GM18951 (cell line): ENCODE measurements around the gene CEP85L.

Experiments used
- POLR2A ChIP-seq: IDR thresholded peaks from 4 replicates; pipeline ENCODE4 v1.6.1; 2011; ENCODE audit warnings: mild to moderate bottlenecking; ENCODE audit not compliant: insufficient read length, insufficient read depth; ENCODE audit errors: extremely low read depth
- in situ Hi-C: fragments of 300-500 bp; cut with MboI; formaldehyde crosslinking; loops from one replicate; pipeline ENCODE4 v1.12.0; 2022; ENCODE audit warnings: low sequenced_read_pairs, mixed read lengths, inconsistent platforms; ENCODE audit not compliant: unreplicated experiment

CEP85L gene

DNA sequence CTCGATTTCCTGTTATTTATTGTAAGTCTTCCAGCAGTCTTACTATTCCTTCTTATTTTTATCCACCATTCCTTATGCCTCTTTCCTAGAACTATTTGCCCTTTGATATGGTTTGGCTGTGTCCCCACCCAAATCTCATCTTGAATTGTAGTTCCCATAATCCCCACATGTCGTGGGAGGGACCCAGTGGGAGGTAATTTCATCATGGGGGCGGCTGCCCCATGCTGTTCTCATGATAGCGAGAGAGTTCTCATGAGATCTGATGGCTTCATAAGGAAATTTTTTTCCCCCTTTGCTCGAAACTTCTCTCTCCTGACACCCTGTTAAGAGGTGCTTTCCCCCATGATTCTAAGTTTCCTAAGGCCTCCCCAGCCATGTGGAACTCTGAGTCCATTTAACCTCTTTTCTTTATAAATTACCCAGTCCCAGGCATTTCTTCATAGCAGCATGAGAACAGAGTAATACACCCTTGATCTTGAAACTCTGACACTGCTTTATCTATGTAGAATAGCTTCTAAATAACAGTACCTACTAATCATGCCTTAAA is 54.5 kb downstream of the CEP85L start:
- in situ Hi-C loops: no loop called here
- TF ChIP-seq POLR2A: no peak

DNA sequence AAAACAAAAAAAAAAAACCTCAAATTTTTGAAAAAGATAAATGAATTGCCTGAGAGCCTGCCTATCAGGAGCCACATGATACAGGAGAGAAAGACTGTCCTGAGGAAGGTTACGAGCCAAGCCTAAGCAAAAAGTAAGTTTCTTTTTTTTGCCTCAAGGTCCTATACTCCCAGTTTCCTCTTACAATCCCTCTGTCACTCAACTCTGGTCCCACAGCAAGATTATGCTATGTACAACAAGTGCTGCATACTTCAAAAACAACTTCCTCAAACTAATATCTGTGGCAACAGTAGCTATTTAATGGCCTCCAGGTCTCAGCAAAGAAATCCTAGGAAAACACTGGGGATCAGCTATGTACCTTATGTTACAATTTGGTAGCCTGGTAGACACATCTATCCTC is 56.5 kb downstream of the CEP85L start:
- no peak for TF ChIP-seq POLR2A
- in situ Hi-C loops: no loop called here

DNA sequence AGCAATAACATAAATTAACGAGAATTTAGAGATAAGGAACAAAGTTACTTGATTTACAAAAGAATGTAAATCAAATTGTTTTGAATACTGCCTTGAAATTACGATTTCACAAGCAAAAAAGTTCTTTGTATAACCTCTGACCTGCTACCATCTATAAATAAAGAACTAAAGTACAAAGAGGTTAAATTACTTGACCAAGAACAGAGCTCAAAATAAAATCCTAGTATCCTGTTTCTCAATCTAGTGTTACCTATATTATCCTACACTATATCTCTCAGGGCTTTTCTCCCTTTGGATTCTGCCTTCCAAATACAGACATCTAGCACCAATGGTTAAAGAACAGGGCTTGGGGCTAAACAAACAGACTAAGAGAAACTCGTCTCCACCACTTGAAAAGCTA is 59.5 kb downstream of the CEP85L start:
- no peak for TF ChIP-seq POLR2A
- in situ Hi-C loops: no loop called here

DNA sequence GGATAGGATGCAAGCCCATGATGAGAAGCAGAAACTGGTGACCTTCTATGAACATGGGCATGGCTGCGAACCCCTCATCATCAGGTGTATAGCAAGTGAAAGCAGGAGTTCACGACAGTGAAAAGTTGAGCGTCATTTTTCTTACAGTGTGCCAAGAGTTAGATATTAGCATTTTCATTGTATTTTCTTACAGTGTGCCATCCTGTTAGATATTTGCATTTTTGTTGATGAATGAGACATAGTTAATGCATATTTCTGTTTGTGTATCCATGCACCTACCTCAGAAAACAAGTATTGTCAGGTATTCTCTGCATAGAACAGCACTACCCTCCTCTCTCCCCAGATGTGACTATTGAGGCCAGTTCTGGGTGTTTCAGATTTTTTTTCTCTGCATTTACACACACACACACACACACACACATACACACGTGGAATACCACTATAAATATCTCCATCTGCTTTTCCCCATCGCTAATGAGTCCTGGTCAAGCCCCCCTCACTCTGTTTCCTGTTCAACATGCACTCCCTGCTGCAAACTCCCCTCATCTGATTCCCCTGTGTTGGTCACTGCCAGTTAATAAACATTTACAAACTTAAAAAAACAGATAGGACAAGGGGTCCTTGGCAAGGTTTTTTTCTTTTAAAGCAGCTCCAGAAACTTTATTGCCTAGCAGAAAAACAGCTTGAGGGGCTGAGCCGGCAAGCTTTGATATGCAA is 61.6 kb downstream of the CEP85L start:
- in situ Hi-C loops: no loop called here

DNA sequence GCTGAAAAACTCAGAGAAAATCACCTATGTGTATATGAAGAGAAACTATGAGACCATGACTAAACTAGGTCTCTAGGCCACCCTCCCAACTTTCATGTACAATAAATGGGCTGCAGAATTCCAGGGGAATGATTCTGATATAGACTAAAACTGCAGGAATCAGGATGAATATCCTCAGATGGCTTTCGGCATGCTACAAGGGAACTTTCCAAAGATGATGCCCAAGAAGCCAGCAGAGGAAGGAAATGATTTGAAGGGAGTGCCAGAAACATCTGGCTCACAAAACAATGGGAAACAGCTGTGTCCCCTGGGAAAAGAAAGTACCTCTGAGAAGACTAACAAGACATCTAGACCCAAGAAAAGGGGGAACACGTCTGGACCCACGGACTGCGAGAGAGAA is 62.2 kb downstream of the CEP85L start:
- TF ChIP-seq POLR2A: no peak
- in situ Hi-C loops: no loop called here

More for the DNA sequence above, 61.6 kb downstream of the CEP85L start:
- no peak for TF ChIP-seq POLR2A

DNA sequence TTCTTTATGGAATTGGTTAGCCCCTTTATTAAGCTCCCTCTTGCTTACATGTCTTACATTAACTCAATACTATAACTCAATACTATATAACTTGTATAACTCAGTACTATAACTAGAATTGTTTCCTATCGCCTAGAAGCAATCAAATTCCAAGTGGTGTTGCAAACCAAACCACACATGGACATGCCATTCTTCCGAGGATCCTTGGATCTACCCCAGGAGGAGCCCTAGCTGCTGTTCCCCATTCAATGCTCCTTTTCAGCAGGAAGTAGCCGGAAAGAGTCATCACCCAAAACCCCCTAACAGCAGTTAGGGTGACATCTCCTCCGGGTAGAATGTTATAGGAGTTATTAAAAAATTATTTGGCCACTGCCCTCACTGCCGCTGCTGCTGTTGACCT is 62.8 kb downstream of the CEP85L start:
- no peak for TF ChIP-seq POLR2A
- in situ Hi-C loops: no loop called here

DNA sequence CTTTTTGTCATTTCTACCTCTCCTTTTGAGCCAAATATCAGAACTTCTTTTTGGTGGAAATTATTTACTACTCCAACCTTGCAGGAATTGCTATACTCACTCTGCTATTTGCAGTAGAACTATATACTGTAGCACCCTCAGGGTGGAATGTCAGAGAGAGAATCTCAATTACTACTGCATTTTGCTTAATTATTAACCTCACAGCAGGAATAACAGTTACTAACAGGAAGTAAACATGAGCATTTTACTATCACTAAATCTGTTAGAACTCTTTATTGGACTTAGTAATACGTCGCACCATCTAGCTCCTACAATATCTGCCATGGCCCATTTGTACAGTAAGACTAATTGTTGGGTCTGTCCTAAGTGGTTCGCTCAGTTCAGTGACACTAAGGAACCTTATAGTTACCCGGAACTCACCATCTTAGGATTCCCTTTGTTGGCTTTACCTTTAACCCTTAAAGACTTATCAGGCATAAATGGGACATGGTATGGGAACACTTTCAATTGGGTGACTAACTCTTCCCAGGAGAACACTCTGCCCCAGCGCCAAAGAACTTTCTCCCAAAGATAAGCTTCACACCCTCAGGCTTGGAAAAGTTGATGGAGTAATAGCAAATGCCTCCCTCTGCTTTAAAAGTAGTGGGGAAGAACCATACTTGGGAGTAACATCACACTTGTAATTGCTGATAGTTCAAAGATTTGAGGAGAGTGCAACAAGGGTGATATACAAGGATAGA is 64.5 kb downstream of the CEP85L start:
- no peak for TF ChIP-seq POLR2A

DNA sequence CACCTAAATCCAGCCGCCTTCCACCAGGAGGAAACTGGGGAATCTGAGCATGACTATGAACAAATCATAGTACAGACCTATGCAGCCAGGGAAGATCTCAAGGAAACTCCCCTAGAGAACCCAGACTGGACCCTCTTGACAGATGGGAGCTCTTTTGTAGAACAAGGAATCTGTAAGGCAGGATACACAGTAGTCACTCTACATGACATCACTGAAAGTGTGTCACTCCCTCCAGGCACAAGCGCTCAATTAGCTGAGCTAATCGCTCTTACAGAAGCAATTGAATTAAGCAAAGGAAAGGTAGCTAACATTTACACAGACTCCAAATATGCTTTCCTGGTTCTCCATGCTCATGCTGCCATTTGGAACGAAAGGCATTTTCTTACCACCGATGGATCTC is 66.5 kb downstream of the CEP85L start:
- TF ChIP-seq POLR2A: no peak
- in situ Hi-C loops: no loop called here

More for the DNA sequence above, 64.5 kb downstream of the CEP85L start:
- in situ Hi-C loops: no loop called here

DNA sequence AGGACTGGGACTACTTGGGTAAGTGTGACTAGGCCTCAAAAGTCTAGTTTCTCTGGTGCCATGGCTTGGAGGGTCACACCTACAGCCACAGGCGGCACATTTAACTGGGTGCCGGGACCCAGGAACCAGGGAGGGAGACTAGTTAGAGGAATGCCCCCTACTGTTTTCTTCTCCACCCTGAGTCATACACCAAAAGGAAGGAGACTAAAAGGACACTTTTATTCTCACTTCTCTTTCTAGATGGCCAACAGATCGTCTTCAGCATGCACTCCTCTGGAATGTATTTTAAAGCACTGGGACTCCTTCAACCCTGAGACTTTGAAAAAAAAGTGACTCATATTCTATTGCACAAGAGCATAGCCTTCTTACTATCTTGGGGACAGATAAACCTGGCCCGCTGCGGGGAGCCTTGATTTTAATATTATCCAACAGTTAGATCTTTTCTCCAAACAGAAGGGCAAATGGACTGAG is 69.9 kb downstream of the CEP85L start:
- TF ChIP-seq POLR2A: no peak
- in situ Hi-C loops: no loop called here

DNA sequence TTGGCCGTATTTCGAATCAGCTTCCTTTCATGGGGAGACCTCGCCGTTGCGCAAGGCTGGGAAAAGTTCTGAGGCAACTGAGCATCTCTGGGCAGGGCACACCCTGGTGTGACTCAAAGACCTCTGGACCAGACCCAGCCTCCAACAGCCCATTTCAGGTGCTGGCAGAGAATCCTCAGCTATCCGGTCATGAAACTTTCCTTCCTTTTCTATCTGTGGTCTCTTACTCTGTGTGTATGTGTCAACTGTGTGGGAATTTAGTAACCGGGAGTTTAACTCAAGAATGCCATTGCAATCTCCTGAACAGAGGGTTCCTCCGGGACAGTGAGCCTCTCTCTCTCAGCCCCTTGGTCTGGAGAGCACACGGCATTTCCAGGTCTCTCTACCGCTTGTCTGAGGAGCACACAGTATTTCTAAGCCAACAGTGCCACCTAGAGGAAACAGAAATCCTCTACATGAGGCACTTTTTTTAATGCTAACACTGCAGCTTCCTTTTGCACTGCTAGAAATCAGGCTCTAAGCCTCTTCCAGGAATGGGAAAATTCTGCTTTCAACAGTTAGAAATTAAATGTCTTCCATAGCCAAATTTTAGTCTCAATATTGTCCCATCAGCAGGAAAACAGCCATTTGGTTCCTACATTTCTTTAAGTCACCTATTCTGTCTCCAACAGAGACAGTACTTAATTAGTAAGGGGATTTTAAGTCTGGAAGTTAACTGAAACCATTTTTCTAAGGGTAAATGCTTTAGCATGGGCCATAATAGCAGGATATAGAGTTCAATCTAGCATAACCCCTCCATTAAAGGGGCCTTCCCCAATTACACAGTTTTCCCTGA is 70.6 kb downstream of the CEP85L start:
- in situ Hi-C loops: no loop called here
- no peak for TF ChIP-seq POLR2A

DNA sequence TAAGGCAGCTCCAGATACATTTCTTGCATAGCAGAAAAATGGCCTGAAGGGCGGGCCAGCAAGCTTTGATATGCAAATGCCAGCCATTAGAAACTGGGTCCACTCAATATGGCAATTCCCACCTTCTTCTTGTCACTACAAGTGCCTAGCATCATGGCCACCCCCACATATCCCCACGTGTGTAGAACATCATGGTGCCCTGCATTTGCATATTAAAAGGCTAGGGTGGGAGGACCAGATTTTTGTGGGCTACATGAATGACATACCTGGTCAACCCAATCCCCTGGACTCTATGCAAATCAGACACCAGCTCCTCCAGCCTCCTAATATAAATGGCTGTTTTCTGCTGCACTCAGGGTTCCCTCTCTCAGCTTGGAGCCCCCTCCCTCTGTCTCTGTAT is 71.6 kb downstream of the CEP85L start:
- in situ Hi-C loops: no loop called here
- TF ChIP-seq POLR2A: no peak

DNA sequence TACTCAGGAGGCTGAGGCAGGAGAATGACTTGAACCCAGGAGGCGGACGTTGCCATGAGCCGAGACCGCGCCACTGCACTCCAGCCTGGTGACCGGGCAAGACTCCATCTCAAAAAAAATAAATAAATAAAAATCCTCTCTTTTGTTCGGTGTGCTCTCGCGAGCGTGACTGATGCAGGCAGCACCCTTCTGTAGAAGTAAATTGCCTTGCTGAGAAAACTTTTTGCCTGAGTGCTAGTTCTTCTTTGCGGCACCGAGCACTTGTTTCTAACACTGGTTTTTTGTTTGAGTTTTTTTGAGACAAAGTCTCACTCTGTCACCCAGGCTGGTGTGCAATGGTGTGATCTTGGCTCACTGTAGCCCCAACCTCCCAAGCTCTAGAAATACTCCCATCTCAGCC is 72.8 kb downstream of the CEP85L start:
- in situ Hi-C loops: no loop called here
- no peak for TF ChIP-seq POLR2A

DNA sequence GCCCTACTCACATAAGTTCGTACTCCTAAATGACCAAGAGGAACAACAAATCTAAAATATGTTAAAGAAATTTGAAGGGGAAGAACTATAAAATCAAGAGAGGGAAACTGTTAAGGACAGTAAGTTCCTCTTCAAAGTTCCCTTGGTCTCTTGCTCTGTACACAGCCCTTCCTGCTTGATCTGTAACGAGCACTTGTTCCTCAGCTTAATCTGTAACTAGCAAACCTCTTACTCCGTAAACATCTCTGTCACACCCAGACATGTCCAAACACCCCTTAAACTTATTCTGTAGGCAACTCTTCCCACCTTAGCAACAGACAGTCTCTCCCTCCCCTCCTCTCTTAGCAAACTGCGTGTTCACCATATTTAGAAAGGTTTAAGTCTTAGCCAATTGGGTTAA is 73.4 kb downstream of the CEP85L start:
- no peak for TF ChIP-seq POLR2A
- in situ Hi-C loops: no loop called here
